AG20443 (cell line): ENCODE results near the gene AK8.
"Not testable (repeated sequence)": the region's sequence is repeated elsewhere in the genome, so short reads cannot be mapped to it uniquely, and the experiment has no call there.

Experiments used
- DNase-seq: peaks from one replicate; pipeline ENCODE4 v3.0.0; 2012; ENCODE audit warnings: low spot score, mixed read lengths

AK8 gene

GRCh38 chr9:132711846-132712245, 166.2 kb downstream of the AK8 start:
- DNase-seq: no peak

DNA sequence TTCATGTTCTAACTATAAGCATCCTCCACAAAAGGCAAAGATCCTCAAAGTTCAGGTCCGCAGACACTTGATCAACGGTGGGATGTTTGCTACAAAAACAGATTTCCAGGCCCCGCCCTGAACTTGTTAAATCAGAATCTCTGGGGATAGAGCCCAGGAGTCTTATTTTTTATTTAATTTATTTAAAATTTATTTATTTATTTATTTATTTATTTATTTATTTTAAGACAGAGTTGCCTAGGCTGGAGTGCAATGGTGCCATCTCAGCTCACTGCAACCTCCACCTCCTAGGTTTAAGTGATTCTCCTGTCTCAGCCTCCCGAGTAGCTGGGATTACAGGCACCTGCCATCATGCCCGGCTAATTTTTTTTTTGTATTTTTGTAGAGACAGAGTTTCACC, 166.9 kb downstream of the AK8 start:
- DNase-seq: not testable (repeated sequence)

GRCh38 chr9:132710333-132710732, 167.8 kb downstream of the AK8 start:
- DNase-seq: no peak

DNA sequence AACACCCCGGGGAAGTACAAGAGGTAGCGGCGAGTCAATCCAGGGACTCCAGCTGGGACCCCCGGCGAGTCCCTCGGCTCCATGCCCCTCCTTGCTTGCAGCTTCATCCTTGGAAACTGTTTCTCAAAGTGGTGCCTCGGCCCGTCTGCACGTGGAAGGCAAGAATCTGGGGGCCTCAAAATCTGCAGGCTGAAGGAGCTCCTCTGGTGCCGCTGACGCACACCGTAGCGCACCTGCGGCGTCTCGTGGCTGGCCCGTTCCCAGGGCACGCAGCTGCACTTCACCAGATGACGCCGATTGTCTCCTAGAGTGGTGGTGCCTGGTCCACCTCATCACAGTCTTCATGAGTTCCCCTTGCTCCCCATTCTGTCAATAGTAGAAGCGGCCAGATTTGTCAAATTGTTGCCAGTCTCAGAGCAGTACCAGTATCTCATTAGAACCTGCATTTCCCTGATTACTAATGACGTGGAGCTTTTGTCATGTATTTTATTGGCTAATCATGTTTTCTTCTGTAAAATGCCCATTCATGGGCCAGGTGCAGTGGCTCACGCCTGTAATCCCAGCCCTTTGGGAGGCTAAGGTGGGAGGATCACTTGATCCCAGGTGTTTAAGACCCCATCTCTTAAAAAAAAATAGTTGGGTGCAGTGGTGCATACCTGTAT, 169.2 kb downstream of the AK8 start:
- no peak for DNase-seq

DNA sequence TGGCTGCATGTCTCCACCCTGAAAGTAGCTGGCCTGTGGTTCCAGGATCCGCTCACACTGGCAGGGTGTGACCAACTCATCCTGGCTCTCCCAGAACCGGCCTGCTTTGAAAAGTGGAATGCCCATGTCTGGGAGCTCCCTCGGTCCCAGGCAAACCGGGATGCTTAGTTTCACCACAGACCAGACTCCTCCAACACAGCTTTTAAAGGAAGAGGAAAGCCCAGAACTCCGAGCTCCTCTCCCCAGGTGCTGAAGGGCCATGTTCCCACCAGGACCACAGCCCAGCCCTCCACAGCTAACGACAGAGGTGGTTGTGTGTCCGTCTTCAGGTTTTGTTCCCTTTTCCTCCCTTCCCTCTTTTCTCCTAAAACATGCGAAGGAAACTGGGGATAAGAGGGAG, 169.8 kb downstream of the AK8 start:
- no peak for DNase-seq

GRCh38 chr9:132703336-132703735, 174.7 kb downstream of the AK8 start:
- DNase-seq: no peak

GRCh38 chr9:132702254-132702653, 175.8 kb downstream of the AK8 start:
- DNase-seq: no peak

DNA sequence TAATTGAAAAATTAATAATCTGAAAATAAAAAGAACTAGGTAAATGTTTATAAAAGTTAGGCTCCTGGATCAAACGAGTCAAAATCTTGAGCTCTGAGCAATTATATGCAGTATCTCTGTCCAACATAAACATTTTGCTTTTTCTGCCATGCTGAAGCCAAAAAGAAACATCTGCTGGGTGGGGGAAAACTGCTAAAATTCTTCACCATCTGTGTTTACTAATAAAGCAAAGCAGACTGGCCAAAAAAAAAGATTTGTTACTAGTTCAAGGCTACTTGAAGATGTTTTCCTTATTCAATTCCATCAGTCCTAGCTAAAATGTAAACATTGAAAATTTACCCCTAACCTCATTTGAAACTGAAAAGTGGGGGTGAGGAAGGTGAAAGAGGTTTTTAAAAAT, 178.1 kb downstream of the AK8 start:
- no peak for DNase-seq

- no peak for DNase-seq
Measured at GRCh38 chr9:132698989-132699388, 179.1 kb downstream of the AK8 start.

GRCh38 chr9:132697230-132697629, 180.9 kb downstream of the AK8 start:
- no peak for DNase-seq

GRCh38 chr9:132694144-132694543, 183.9 kb downstream of the AK8 start:
- DNase-seq: no peak

GRCh38 chr9:132690696-132691095, 187.4 kb downstream of the AK8 start:
- no peak for DNase-seq

- DNase-seq: no peak
Measured at GRCh38 chr9:132683873-132684272, 194.2 kb downstream of the AK8 start.

GRCh38 chr9:132681561-132681960, 196.5 kb downstream of the AK8 start:
- no peak for DNase-seq

GRCh38 chr9:132679946-132680625, 198.0 kb downstream of the AK8 start:
- DNase-seq: no peak

GRCh38 chr9:132677976-132678375, 200.1 kb downstream of the AK8 start:
- DNase-seq: no peak
